ENCODE data around the gene EXO5.
"Not testable (repeated sequence)": the region's sequence is repeated elsewhere in the genome, so short reads cannot be mapped to it uniquely, and the experiment has no call there.

The EXO5 gene

GRCh38 chr1:40508375-40509341 lies at the start of gene EXO5:
TSS of gene EXO5 (plus strand) at chr1:40508767. CDS start at chr1:40514545, 5,778 bp downstream.
- peak; percentile 86 for DNase-seq (ENCODE audit: low spot score)

- DNase-seq (ENCODE audit: low spot score) = no peak
Measured at GRCh38 chr1:40462956-40463590, 45.5 kb upstream of the EXO5 start.

GRCh38 chr1:40469327-40469726 lies 39.2 kb upstream of the EXO5 start:
- DNase-seq (ENCODE audit: low spot score) = no peak

- no peak for DNase-seq (ENCODE audit: low spot score)
Measured at GRCh38 chr1:40475268-40475667, 33.3 kb upstream of the EXO5 start.

- DNase-seq (ENCODE audit: low spot score) = peak; percentile 94
Measured at GRCh38 chr1:40476924-40477677, 31.5 kb upstream of the EXO5 start, which contains the start of gene ZFP69. TSS of gene ZFP69 (plus strand) at chr1:40477290. CDS start at chr1:40479362, 2,072 bp downstream.

- peak; percentile 26 for DNase-seq (ENCODE audit: low spot score)
Measured at GRCh38 chr1:40477678-40478053, 30.9 kb upstream of the EXO5 start.

- peak; percentile 12 for DNase-seq (ENCODE audit: low spot score)
Measured at GRCh38 chr1:40478276-40478675, 30.3 kb upstream of the EXO5 start.

GRCh38 chr1:40479156-40479555 lies 29.4 kb upstream of the EXO5 start:
- DNase-seq (ENCODE audit: low spot score) = no peak

GRCh38 chr1:40495315-40495903 lies 13.2 kb upstream of the EXO5 start:
- no peak for DNase-seq (ENCODE audit: low spot score)

GRCh38 chr1:40502651-40503050 lies 5.9 kb upstream of the EXO5 start:
- DNase-seq (ENCODE audit: low spot score) = not testable (repeated sequence)

GRCh38 chr1:40507973-40508372 lies 594 bp upstream of the EXO5 start:
- DNase-seq (ENCODE audit: low spot score) = no peak

GRCh38 chr1:40519517-40519916 lies 10.9 kb downstream of the EXO5 start:
- no peak for DNase-seq (ENCODE audit: low spot score)

GRCh38 chr1:40530735-40531380 lies 22.3 kb downstream of the EXO5 start:
- DNase-seq (ENCODE audit: low spot score) = no peak

GRCh38 chr1:40531381-40532061 lies 23.0 kb downstream of the EXO5 start, which contains the start of gene ZNF684:
TSS of gene ZNF684 (plus strand) at chr1:40531637. CDS start at chr1:40533167, 1,530 bp downstream.
- peak; percentile 93 for DNase-seq (ENCODE audit: low spot score)

GRCh38 chr1:40532062-40532389 lies 23.5 kb downstream of the EXO5 start:
- DNase-seq (ENCODE audit: low spot score) = no peak

GRCh38 chr1:40532844-40533424 lies 24.4 kb downstream of the EXO5 start:
- DNase-seq (ENCODE audit: low spot score) = peak; percentile 43

GRCh38 chr1:40534589-40534988 lies 26.0 kb downstream of the EXO5 start:
- DNase-seq (ENCODE audit: low spot score) = no peak

GRCh38 chr1:40535732-40536131 lies 27.2 kb downstream of the EXO5 start:
- DNase-seq (ENCODE audit: low spot score) = no peak

- no peak for DNase-seq (ENCODE audit: low spot score)
Measured at GRCh38 chr1:40539338-40539737, 30.8 kb downstream of the EXO5 start.

GRCh38 chr1:40546957-40547356 lies 38.4 kb downstream of the EXO5 start:
- no peak for DNase-seq (ENCODE audit: low spot score)
